Activated CD8-positive, alpha-beta memory T cell treated with anti-CD3 and anti-CD28 coated beads for 48 hours (primary cell): ENCODE data around the gene XIRP2.

Source experiments
- DNase-seq, 3 experiments: peaks; one replicate each; pipeline ENCODE4 v3.0.0-alpha.2; 2020; ENCODE audit warnings: low read depth in 2 of 3, low spot score in 2 of 3

Gene XIRP2

DNA sequence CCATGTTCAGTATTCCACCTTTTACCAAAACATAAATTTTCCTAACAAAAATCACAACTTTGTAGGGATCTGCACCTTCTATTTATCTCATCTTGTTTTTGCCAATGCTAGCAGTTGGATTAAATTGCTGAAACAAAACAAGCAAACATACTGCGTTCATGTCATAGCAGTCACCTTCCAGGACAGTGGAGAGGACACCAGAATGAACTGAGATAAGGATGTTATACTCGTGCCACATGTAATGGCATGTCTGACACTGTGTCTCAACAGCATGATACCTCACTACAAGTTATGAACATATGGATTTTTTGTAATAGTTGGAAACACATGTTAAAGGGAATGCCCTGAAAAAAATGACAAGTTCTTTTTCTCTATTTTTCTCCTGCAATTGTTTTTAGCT lies 245.3 kb downstream of the XIRP2 start:
- DNase-seq: no peak

- no peak for DNase-seq
These were observed 246.2 kb downstream of the XIRP2 start for GRCh38 chr2:167134381-167135072.

DNA sequence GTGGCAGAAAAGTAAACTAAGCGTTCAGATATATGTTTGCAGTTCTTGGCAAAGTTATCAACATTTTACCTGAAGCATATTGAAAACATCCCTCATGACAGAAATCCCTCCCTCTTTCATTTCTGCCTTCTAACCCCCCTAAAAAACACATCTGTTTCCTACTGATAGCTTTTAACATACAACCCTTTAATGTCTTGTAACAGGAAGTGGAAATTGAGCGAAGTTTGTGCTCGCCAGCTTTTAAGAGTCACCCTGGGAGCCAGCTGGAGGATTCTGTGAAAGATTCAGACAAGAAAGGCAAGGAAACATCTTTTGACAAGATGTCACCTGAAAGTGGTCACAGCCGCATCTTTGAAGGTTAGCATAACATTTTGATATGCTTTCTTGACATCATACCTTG lies 247.4 kb downstream of the XIRP2 start:
- no peak for DNase-seq

DNA sequence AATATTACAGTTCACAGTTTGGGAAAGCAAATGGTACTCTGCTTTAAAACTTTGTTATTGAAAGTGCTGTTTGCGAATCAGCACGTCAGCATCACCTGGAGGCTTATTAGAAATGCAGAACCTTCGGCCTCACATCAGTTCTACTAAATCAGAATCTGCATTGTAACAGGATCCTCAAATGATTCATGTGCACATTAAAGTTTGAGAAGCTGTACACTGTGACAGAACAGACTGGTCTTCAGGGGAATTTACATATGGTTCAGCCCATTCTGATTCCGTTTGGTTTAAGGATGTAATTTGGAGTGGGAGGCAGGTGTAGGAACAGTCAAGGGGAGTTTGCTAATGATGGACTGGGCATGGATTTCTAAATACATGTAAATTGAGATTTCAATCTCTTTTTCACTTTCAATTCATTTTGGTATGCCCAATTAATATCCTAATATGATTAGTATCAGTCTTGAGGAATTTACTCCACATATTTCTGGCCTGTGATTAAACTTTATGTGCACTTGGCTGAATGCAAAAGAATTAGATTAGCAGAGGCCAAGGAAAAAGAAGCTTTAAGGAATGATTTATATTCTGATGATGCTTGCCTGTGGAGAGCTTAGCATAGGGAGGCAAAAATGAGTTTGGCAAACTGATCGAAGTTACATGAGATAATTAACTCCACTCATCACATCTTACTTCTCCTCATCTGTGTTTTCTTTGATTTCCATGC lies 248.8 kb downstream of the XIRP2 start:
- no peak for DNase-seq

DNA sequence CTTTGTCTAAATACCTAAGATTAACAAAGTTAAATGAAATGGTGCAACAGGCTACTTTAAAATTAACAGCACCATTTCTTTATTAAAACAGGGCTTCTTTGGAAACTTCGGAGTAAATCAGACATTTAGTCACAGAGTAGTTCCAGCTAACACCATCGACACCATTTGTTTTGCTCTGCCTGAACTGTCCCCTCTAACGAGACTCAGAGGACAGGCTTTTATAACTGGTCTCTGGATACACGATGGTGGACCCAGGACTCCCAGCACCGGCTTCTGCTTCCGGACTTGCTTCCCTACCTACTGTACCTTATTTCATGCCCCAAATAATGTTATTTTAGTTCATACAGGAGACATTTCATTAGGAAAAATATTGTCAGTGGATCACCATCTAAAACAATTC lies 252.1 kb downstream of the XIRP2 start:
- no peak for DNase-seq

DNA sequence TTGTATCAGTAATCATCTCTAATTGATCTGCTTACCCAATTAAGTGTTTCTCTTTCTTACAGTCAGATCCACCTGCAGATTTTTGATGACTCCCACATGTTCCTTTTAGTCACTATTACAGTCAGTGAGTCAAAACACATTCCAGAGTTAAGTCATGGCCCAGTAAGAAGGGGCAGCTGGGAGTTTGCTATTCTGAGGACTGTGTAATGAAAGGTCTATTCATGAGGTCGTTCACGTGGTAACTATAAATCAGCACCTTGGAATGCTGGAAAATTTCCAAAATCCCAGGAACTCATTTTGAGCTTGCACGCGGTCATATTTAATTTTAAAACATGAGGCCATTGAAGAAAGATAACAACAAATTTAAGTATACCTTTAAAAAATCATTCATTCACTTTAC lies 252.5 kb downstream of the XIRP2 start:
- DNase-seq: no peak

GRCh38 chr2:167142554-167142953 lies 254.3 kb downstream of the XIRP2 start:
- DNase-seq: no peak

- no peak for DNase-seq
These were observed 256.1 kb downstream of the XIRP2 start for GRCh38 chr2:167144179-167144898.

GRCh38 chr2:167147271-167147941 lies 259.1 kb downstream of the XIRP2 start:
- DNase-seq: no peak

DNA sequence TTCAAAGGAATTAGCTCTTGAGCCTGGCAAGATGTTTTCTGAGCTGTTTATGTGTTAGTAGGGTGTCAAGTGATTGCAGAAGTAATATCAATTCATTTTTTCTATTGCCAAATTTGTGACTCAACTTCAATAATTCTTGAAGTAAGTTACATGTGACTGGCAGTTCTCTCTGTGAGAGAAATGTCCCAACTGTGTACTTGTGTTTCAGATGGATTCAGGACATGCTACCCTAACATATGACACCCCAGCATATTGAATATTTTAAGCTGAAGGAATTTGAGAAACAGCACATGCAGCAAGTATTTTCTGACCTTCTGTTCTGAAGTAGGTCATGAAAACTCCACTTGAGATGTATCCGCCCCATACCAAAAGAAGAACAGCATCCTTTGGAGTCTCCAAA lies 263.6 kb downstream of the XIRP2 start:
- no peak for DNase-seq

- no peak for DNase-seq
These were observed 269.2 kb downstream of the XIRP2 start for GRCh38 chr2:167157523-167157922.

DNA sequence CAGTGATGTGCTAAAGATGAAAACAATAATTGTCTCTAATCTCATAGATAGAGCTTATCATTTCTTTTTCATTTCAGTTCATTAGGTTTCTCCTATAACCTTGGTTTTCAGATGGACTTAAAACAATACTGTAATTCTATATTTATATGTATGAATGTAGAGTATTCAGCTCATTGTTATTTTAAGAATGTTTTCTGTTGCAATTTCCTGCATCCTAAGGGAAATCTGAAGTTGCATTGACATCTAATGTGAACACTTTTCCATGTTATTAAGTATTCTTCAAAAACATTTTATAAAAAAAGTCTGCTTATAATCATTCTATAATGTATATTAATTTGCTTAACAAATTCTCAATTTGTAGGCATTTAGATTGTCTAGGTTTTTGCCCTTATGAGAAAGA lies 288.9 kb downstream of the XIRP2 start:
- DNase-seq: no peak

DNA sequence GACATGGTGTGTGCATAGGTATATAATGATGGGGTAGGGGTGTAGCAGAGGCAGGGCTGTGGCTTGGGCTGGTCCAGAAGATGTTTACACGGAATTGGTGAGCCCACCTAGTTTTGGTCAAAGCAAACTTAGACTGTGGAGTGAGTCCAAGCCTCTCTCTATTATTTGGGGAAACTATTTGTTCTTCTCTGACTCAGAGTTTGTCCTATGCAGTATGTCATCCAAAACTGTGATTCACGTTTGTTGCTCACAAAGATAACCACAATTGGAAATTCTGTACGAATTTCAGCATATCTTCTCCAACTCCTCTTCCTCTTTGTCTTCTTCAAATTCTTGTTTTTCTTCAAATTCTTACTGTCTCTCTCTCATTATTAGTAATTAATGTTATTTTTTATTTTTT lies 292.9 kb downstream of the XIRP2 start:
- no peak for DNase-seq

DNA sequence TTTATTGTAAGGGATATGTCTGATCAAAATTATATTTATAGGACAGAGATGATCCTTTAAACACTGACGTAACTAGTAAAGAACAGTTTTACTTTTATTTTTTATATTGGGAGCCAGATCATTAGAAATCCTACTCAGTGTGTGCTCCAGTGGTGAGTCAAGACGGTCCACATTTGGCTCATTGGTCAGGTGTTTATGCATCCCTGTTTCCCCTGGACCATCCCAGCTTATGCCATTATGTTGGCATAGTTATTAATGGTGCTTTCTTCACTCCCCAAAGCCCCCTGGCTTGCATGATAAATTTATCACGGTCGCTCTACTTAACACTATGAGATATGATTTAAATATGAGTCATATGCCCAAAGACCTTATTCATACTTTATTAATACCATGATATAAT lies 293.4 kb downstream of the XIRP2 start:
- DNase-seq: no peak

DNA sequence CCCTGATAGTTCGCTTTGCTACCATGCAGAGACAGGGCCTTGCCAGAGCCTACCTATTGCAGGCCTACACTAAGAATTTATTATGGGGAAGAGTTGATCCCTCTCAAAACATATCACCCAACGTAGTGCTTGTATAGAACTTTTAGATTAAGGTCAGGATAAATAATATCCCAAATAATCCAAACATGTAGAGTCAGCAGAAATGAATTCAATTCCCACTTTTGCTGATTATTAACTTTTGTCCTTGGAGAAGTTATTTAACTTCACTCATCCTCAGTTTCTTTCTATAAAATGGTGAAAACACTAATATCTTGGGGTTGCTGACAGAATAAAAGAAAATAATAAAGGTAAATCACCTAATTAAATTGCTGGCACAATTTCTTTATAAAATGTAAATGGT lies 294.1 kb downstream of the XIRP2 start:
- no peak for DNase-seq

DNA sequence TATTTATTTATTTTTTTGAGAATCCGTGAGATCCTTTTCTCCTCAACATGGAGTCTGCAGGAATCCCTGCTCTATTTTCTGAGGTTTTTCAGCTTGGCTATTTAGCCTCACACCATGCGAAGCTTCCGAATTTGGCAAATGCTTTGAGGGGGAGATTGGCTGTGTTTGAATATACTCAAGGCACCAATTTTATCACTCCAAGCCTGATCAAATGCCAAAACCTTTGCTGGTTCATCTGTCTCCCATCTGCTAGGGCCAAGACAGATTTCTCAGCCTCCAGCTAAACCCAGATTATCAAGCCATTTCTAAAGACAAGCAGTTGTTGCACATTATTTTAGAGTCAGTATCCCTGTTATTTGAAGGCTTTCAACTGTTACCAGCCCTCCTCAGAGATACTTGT lies 295.7 kb downstream of the XIRP2 start:
- DNase-seq: no peak

DNA sequence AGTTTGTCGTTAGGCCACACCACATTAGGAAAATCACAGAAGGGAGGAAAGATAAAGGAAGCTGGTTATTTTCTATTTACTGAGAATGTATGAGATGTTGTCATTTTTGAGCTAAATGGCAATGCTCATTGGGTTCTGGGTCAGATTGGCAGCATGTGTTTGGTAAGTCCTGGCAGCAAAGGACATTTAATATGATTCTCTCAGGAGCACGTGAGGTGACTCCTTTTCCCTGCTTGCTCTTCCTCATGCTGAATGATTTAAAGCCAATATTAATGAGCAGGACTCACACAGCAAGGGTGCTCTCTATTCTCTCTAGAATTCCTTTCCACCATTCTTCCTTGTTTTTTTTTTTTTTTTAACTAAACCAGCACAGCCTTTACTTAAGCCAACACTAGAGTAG lies 298.2 kb downstream of the XIRP2 start:
- no peak for DNase-seq

- no peak for DNase-seq
These were observed 298.9 kb downstream of the XIRP2 start for GRCh38 chr2:167187049-167187727.

DNA sequence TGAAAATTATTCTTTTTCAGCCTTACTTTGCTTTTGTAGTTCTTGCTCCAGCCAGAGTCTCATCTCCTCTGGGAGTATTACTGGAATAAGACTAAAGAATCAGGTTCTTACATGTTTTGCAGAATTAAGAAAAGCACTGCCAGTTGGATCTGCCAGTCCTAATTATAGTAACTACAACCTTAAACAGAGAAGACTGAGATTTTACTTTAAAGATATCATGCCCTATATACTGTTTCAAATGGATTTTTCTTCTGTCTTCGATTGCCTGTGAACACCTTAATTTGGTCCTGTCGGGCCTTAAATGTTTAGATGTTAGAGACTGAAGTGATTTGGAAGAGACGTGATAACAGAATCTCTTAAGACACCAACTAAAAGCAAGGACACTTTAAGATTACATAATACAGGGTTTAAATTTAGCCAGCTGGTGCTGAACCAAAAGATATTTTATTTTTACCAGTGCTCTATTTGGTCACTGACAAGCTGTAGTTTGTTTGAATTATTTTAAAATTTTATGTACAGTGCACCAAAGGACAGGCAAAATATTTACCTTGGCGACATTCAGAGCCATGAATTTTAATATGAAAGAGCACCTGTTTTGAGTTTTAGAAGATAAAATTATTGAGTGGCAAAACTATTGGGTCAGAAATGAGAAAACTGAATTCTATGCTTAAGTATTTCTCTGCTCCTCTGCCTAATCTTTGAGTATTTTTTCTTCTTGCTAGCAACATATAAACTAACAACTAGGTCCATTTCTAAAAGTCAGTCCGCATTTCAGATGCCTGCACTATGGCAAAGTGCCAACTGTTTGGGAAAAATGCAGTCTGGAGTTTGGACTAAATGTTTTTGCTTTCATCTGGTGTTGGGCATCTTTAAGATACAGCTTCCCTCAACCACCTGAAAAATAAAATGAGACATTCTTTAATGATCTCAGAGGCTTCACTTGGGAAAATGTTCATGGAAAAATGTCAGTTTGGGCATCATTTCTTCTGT lies 300.0 kb downstream of the XIRP2 start:
- DNase-seq: no peak

DNA sequence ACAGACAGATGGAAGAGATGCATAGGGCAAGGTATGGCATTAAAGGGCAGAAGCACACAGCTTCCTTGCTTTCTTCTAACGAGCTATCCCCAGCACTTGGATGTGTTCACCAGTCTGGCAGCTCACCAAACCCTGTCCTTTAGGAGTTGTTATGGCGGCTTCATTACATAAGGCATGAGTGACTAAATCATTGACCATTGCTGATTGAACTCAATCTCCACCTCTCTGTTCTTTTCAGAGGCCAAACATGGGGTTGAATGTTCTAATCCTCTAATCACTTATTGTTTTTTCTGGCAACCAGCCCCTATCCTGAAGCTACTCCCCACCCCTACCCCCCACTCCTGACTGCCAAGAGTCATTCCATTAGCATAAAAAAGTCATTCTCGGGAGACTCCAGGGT lies 301.8 kb downstream of the XIRP2 start:
- no peak for DNase-seq
